CD14-positive monocyte (primary cell): ENCODE data around the gene MGLL. TPM values are rescaled to one million over a fixed set of nuclear protein-coding genes. Genes with fewer than 3 reads are reported as not detected.

Experiments
- DNase-seq, 3 donors: peaks; one replicate each; pipeline ENCODE4 v3.0.0-alpha.2; 2011 to 2022
- H2AFZ ChIP-seq: 2 replicates; pipeline ENCODE4 v1.6.0; 2012; ENCODE audit warnings: mild to moderate bottlenecking, low read depth, low read length, inconsistent platforms; ENCODE audit not compliant: insufficient read depth, poor library complexity, severe bottlenecking
- H3K27ac ChIP-seq, 2 donors: 1 replicate in 1 of 2; 2 replicates in 1 of 2; pipeline ENCODE4 v1.5.1; 2012 to 2013; ENCODE audit warnings: low read length in 2 of 2, control low read depth in 1 of 2, inconsistent platforms in 1 of 2, low read depth in 1 of 2, mild to moderate bottlenecking in 1 of 2
- H3K27me3 ChIP-seq, 2 donors: one replicate each; pipeline versions ENCODE4 v1.6.0 to v1.6.1; 2011 to 2013; ENCODE audit warnings: low read length in 2 of 2; ENCODE audit not compliant: control insufficient read depth in 2 of 2, insufficient read depth in 2 of 2
- H3K36me3 ChIP-seq, 2 donors: replicated peaks in 1 of 2; 1 replicate in 1 of 2; 2 replicates in 1 of 2; pipeline versions ENCODE4 v1.5.1 to v1.6.1; 2012 to 2013; ENCODE audit warnings: low read length in 2 of 2, control low read depth in 1 of 2, inconsistent platforms in 1 of 2, mild to moderate bottlenecking in 1 of 2; ENCODE audit not compliant: insufficient read depth in 2 of 2, control insufficient read depth in 1 of 2
- H3K4me1 ChIP-seq, 2 donors: 1 replicate in 1 of 2; 2 replicates in 1 of 2; pipeline versions ENCODE4 v1.5.1 to v1.6.1; 2012 to 2013; ENCODE audit warnings: low read length in 2 of 2, control low read depth in 1 of 2, inconsistent platforms in 1 of 2, mild to moderate bottlenecking in 1 of 2, moderate library complexity in 1 of 2; ENCODE audit not compliant: insufficient read depth in 2 of 2, control insufficient read depth in 1 of 2
- H3K4me2 ChIP-seq: replicated peaks from 2 replicates; pipeline ENCODE3; 2012; ENCODE audit warnings: low read length, moderate library complexity, mild to moderate bottlenecking; ENCODE audit not compliant: poor library complexity, severe bottlenecking; ENCODE audit errors: extremely low read depth
- H3K4me3 ChIP-seq, 3 experiments: fragments of 200-600 bp in 1 of 3; sonication (generic) in 1 of 3; replicated peaks in 1 of 3; 1 replicate in 2 of 3; 2 replicates in 1 of 3; pipeline ENCODE4 v1.5.1; 2011 to 2013; ENCODE audit warnings: low read length in 3 of 3, mild to moderate bottlenecking in 3 of 3, control low read depth in 2 of 3, low read depth in 2 of 3, inconsistent platforms in 1 of 3, moderate library complexity in 1 of 3
- H3K79me2 ChIP-seq: 2 replicates; pipeline ENCODE4 v1.6.0; 2012; ENCODE audit warnings: mild to moderate bottlenecking, control low read depth, inconsistent platforms, low read length, moderate library complexity; ENCODE audit not compliant: insufficient read depth
- H3K9ac ChIP-seq: 2 replicates; pipeline ENCODE4 v1.6.0; 2017; ENCODE audit warnings: low read length, mild to moderate bottlenecking; ENCODE audit not compliant: insufficient read depth, poor library complexity, severe bottlenecking
- H3K9me3 ChIP-seq, 2 donors: replicated peaks in 1 of 2; 1 replicate in 1 of 2; 2 replicates in 1 of 2; pipeline versions ENCODE4 v1.5.1 to v1.6.1; 2012 to 2013; ENCODE audit warnings: low read length in 2 of 2, control low read depth in 1 of 2; ENCODE audit not compliant: control insufficient read depth in 1 of 2, insufficient read depth in 1 of 2
- H4K20me1 ChIP-seq: 2 replicates; pipeline ENCODE4 v1.6.0; 2012; ENCODE audit warnings: mild to moderate bottlenecking, low read length, control low read depth, moderate library complexity; ENCODE audit not compliant: insufficient read depth
- H3K27ac Mint-ChIP-seq, 7 donors: one replicate each; pipeline ENCODE4 v1.8.0; 2020; ENCODE audit warnings: mild to moderate bottlenecking in 7 of 7, mixed read lengths in 7 of 7, moderate library complexity in 6 of 7, inconsistent platforms in 2 of 7
- H3K27me3 Mint-ChIP-seq, 3 donors: one replicate each; pipeline ENCODE4 v1.8.0; 2021 to 2022; ENCODE audit warnings: low read depth in 3 of 3, mild to moderate bottlenecking in 3 of 3, mixed read lengths in 3 of 3, moderate library complexity in 3 of 3, inconsistent platforms in 1 of 3
- H3K36me3 Mint-ChIP-seq, 2 donors: one replicate each; pipeline ENCODE4 v1.8.0; 2020; ENCODE audit warnings: mixed read lengths in 2 of 2, inconsistent platforms in 1 of 2, mild to moderate bottlenecking in 1 of 2
- H3K4me1 Mint-ChIP-seq: one replicate; pipeline ENCODE4 v1.8.0; 2020; ENCODE audit warnings: mild to moderate bottlenecking, mixed read lengths
- H3K4me3 Mint-ChIP-seq, 2 donors: one replicate each; pipeline ENCODE4 v1.8.0; 2020; ENCODE audit warnings: mild to moderate bottlenecking in 2 of 2, mixed read lengths in 2 of 2, moderate library complexity in 1 of 2
- H3K9me3 Mint-ChIP-seq, 7 donors: one replicate each; pipeline ENCODE4 v1.8.0; 2020 to 2022; ENCODE audit warnings: mixed read lengths in 7 of 7, mild to moderate bottlenecking in 6 of 7, moderate library complexity in 6 of 7, inconsistent platforms in 2 of 7
- WGBS: methylation state at CpG from one replicate; pipeline ENCODE4 v1.1.5; 2013; ENCODE audit warnings: missing lambda C conversion rate; ENCODE audit not compliant: insufficient coverage; 5-methylcytosine and 5-hydroxymethylcytosine counted together
- intact Hi-C, 2 donors: fragments of 100-400 bp; cut with micrococcal nuclease; formaldehyde crosslinking; loops; one replicate each; pipeline versions ENCODE4 v1.15.0 to v1.15.1; 2023
- polyA plus RNA-seq, 3 donors: library from polyadenylated mRNA; depleted of rRNA in 1 of 3; unstranded in 2 of 3; stranded (reverse) in 1 of 3; fragments of 300-500 nt in 2 of 3; fragments of >200 nt in 1 of 3; fragmentation: Illumina TruSeq in 2 of 3; gene quantifications; 1 replicate in 2 of 3; 2 replicates in 1 of 3; pipeline ENCODE4 v1.2.3, GENCODE V29; 2012 to 2021
- TF ChIP-seq, protein P1 (sequence below): fragments of 200-600 bp; IDR thresholded peaks from one replicate; pipeline ENCODE4 v1.8.0; 2022; ENCODE audit warnings: antibody characterized with exemption, mild to moderate bottlenecking

MGLL gene
- polyA plus RNA-seq, 3 donors: 4.4 to 10.0 (median 6.4) TPM

DNA sequence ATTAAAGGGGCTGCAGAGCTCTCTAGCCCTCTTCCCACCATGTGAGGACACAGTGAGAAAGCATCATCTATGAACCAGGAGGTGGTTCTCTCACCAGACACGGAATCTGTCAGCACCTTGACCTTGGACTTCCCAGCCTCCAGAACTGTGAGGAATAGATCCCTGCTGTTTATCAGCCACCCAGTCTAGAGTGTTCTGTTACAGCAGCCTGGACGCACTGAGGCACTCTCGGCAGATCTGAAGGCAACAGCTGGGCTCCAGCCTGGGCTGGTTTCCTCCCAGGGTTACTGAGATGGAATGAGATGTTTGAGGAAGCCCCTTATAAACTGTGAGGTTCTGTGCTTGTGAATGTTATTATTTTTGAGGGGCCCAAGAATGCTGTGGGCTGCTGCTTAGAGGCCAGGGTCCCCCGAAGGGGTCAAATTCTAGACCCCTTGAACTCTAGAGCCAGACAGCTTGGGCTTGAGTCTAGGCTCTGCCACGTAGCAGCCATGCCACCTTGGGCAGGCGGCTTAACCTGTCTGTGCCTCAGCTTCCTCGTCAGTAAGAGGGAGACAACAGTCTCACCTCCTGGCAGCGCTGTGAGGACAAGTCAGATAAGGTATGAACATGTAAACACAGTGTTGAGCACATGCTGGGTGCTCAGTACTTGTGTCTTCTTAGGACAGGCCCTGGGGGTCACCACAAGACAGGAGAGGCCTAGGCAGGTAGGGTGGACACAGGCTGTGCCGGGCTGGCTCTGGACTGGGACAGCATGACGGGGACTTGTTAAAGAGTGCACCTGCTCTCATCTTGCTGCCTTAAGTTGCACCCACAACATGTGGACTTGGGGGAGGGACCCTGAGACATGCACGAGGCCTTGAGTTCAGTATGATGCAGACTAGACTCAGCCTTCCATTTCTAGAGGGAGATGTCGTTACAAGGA is 49.2 kb downstream of the MGLL start:
- Histone ChIP-seq H3K9ac (no peak overlapping the region), H3K4me1 (peaks cover 80 to 86% of the 10 kb centered on the region in 2 donors), H3K36me3 (no peaks in the 10 kb centered on the region), H3K27me3 (no peaks in the 10 kb centered on the region), H4K20me1 (no peaks in the 10 kb centered on the region), H2AFZ (no peak overlapping the region), H3K27ac (no peak overlapping the region), H3K4me3 (no peak overlapping the region), H3K9me3 (no peaks in the 10 kb centered on the region), H3K79me2 (peaks cover 16% of the 10 kb centered on the region), H3K4me2 (no peak overlapping the region)
- Mint-ChIP-seq H3K9me3 (peaks cover 0 to 8% (median under 1%) of the 10 kb centered on the region in 7 donors), H3K27me3 (peaks cover 0 to 7% (median 0%) of the 10 kb centered on the region in 3 donors), H3K4me3 (no peak overlapping the region), H3K36me3 (peaks cover 5 to 9% of the 10 kb centered on the region in 2 donors), H3K4me1 (peaks cover 91% of the 10 kb centered on the region), H3K27ac (peak overlapping the region in 4 of 7 donors; percentile 13 to 45 (median 27))
- no peak for DNase-seq
- intact Hi-C loops: loop anchor here in 1 of 2 donors (5.0 to 10.0 kb wide), 2 partner anchors 36 to 52 kb away; partner anchors contain the start of gene MGLL
- TF ChIP-seq, protein P1, sequence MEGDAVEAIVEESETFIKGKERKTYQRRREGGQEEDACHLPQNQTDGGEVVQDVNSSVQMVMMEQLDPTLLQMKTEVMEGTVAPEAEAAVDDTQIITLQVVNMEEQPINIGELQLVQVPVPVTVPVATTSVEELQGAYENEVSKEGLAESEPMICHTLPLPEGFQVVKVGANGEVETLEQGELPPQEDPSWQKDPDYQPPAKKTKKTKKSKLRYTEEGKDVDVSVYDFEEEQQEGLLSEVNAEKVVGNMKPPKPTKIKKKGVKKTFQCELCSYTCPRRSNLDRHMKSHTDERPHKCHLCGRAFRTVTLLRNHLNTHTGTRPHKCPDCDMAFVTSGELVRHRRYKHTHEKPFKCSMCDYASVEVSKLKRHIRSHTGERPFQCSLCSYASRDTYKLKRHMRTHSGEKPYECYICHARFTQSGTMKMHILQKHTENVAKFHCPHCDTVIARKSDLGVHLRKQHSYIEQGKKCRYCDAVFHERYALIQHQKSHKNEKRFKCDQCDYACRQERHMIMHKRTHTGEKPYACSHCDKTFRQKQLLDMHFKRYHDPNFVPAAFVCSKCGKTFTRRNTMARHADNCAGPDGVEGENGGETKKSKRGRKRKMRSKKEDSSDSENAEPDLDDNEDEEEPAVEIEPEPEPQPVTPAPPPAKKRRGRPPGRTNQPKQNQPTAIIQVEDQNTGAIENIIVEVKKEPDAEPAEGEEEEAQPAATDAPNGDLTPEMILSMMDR: no peak
- 80% methylated on average over 11 of the region's 12 CpGs for WGBS

DNA sequence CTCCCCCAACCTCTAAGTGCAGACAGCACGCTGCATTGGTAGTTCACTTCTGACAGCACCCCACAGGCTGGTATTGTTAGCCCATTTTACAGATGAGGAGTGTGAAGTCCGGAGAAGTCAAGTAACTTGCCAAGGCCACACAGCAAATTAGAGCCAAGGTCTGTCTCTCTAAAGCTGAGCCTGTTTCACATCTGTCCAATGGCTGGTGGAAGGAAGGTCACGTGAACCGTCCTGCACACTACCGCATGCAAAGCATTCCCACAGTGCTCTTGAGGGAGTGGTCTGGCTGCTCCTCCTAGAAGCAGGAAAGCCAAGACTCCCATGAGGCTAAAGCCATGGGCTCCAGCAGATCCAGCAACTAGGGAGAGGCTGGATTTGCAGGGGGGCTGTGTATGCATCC is 50.0 kb downstream of the MGLL start:
- intact Hi-C loops: loop anchor here in 1 of 2 donors (5.0 to 10.0 kb wide), 2 partner anchors 35 to 53 kb away; partner anchors contain the start of gene MGLL
- no peak overlapping the region for H3K4me3 ChIP-seq
- H3K36me3 ChIP-seq: no peaks in the 10 kb centered on the region
- H3K27me3 ChIP-seq: no peaks in the 10 kb centered on the region
- H3K4me1 Mint-ChIP-seq: peaks cover 90% of the 10 kb centered on the region
- TF ChIP-seq, protein P1: no peak
- peaks cover 76 to 84% of the 10 kb centered on the region in 2 donors for H3K4me1 ChIP-seq
- H3K79me2 ChIP-seq: peaks cover 16% of the 10 kb centered on the region
- 90% methylated on average over 2 of the region's 5 CpGs for WGBS
- no peak overlapping the region for H3K27ac ChIP-seq
- no peaks in the 10 kb centered on the region for H4K20me1 ChIP-seq
- H3K27ac Mint-ChIP-seq: peak overlapping the region in 2 of 7 donors; percentile 3 to 66
- H3K4me3 Mint-ChIP-seq: no peak overlapping the region
- DNase-seq: no peak
- no peak overlapping the region for H3K4me2 ChIP-seq
- no peaks in the 10 kb centered on the region for H3K9me3 ChIP-seq
- peaks cover 0 to 6% (median 1%) of the 10 kb centered on the region in 7 donors for H3K9me3 Mint-ChIP-seq
- peaks cover 5 to 10% of the 10 kb centered on the region in 2 donors for H3K36me3 Mint-ChIP-seq
- no peak overlapping the region for H3K9ac ChIP-seq
- no peak overlapping the region for H2AFZ ChIP-seq
- peaks cover 0 to 7% (median 0%) of the 10 kb centered on the region in 3 donors for H3K27me3 Mint-ChIP-seq
